Fibroblast of skin of right quadriceps (primary cell): Measurements from ENCODE around the gene PARP14.
"Not testable (repeated sequence)": the region's sequence is repeated elsewhere in the genome, so short reads cannot be mapped to it uniquely, and the experiment has no call there.

Experiments used
- DNase-seq: peaks from one replicate; pipeline ENCODE4 v3.0.0-alpha.2; 2013

Gene PARP14, protein sequence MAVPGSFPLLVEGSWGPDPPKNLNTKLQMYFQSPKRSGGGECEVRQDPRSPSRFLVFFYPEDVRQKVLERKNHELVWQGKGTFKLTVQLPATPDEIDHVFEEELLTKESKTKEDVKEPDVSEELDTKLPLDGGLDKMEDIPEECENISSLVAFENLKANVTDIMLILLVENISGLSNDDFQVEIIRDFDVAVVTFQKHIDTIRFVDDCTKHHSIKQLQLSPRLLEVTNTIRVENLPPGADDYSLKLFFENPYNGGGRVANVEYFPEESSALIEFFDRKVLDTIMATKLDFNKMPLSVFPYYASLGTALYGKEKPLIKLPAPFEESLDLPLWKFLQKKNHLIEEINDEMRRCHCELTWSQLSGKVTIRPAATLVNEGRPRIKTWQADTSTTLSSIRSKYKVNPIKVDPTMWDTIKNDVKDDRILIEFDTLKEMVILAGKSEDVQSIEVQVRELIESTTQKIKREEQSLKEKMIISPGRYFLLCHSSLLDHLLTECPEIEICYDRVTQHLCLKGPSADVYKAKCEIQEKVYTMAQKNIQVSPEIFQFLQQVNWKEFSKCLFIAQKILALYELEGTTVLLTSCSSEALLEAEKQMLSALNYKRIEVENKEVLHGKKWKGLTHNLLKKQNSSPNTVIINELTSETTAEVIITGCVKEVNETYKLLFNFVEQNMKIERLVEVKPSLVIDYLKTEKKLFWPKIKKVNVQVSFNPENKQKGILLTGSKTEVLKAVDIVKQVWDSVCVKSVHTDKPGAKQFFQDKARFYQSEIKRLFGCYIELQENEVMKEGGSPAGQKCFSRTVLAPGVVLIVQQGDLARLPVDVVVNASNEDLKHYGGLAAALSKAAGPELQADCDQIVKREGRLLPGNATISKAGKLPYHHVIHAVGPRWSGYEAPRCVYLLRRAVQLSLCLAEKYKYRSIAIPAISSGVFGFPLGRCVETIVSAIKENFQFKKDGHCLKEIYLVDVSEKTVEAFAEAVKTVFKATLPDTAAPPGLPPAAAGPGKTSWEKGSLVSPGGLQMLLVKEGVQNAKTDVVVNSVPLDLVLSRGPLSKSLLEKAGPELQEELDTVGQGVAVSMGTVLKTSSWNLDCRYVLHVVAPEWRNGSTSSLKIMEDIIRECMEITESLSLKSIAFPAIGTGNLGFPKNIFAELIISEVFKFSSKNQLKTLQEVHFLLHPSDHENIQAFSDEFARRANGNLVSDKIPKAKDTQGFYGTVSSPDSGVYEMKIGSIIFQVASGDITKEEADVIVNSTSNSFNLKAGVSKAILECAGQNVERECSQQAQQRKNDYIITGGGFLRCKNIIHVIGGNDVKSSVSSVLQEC (N-terminal part only)

DNA sequence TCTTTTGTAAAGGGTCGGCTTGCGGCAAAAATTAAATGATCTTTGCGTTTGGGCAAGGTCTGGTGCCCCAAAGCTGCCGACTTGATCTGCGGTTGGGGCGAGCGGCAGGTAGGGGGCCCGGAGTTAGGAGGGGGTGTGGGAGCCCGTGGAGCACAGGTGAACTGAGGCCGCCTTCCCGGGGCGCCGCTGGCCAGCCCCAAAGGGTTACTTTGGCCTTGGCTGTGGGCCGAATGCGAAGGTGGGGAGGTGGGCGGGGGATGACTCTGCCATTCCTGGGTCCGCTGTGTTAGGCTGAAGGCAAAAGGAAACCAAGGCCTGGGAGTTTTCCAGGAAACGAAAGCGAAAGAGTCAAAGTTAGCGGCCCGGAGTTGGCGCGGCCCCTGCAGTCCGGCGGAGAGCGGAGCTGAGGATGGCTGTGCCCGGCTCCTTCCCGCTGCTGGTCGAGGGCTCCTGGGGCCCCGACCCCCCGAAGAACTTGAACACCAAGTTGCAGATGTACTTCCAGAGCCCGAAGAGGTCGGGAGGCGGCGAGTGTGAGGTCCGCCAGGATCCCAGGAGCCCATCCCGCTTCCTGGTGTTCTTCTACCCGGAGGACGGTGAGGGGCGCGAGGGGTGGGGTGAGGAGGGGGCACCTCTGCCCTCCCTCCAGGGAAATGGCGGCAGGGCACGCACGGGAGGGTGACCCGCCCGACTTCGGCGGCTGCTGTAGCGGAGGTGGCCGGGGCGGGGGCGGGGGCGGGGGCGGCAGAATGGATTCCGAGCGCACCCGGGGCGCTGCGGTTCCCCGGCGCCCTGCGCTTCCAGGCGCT lies at the start of gene PARP14:
Gene PARP14 (plus strand): TSS at position 365 of the 809 bp plus-strand sequence. CDS start 45 bp downstream, at position 410.
- peak; percentile 68 for DNase-seq

DNA sequence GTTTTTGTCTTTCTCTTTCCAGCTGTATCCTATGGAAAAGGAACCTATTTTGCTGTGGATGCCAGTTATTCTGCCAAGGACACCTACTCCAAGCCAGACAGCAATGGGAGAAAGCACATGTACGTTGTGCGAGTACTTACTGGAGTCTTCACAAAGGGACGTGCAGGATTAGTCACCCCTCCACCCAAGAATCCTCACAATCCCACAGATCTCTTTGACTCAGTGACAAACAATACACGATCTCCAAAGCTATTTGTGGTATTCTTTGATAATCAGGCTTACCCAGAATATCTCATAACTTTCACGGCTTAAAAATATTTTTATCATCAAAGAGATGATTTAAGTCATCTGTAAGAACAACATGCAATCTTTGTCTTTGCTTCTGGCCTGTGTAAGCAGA lies 44.9 kb upstream of the PARP14 start:
- peak; percentile 52 for DNase-seq

DNA sequence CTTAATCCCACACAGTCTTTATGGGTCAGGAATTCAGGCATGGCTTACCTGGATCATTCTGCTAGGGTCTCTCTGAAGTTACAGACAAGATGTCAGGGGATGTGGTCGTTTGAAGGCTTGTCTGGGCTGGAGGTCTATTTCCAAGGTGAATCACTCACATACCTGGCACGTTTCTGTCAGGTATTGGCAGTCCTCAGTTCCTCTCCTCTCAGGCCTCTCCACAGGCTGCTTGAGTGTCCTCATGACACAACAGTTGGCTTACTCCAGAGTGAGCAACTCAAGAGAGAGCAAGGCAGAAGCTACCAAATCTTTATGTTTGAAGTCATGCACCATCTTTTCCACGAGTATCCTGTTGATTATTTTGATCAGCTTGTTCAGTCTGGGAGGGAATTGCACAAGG lies 43.9 kb upstream of the PARP14 start:
- DNase-seq, result no peak

DNA sequence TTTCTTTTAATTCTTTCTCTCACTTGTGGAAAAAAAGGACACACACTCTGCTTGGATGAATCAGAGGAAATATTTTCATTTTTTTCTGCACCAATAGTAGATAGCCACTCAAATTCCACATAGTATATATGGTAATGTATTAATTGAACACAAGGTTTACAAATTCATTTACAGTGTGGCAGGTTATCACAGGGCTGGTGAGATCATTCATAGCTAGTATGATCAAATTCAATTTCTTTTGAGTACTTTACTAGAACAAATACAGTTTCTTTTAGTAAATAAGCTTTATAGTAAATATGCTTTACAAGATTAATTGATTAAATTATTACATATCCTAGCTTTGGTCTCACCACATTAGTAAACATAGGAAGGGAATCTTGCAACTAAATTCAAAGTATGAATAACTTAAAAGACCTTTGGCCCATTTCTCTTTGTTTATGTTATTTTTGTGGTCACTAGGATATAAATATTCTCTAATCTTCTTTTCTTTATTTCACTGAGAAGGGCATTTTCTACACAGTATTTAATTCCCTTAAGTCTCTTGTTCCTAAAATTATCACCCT lies 40.1 kb upstream of the PARP14 start:
- no peak for DNase-seq

DNA sequence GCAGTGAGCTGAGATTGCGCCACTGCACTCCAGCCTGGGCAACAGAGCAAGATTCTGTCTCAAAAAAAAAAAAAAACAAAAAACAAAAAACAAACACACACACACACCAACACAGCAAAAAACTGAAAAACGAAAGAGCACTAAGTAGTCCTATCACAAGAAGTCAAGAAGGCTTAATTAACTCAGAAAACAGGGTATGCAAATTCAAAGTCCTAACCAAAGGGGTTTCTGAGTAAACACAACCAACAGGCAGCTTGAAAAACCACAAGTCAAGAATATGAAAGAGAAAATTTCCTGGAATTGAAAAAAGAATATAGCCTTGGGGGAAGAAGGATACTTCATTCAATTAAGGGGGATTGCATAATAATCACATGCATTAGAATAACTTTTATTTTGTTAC lies 37.7 kb upstream of the PARP14 start:
- no peak for DNase-seq

DNA sequence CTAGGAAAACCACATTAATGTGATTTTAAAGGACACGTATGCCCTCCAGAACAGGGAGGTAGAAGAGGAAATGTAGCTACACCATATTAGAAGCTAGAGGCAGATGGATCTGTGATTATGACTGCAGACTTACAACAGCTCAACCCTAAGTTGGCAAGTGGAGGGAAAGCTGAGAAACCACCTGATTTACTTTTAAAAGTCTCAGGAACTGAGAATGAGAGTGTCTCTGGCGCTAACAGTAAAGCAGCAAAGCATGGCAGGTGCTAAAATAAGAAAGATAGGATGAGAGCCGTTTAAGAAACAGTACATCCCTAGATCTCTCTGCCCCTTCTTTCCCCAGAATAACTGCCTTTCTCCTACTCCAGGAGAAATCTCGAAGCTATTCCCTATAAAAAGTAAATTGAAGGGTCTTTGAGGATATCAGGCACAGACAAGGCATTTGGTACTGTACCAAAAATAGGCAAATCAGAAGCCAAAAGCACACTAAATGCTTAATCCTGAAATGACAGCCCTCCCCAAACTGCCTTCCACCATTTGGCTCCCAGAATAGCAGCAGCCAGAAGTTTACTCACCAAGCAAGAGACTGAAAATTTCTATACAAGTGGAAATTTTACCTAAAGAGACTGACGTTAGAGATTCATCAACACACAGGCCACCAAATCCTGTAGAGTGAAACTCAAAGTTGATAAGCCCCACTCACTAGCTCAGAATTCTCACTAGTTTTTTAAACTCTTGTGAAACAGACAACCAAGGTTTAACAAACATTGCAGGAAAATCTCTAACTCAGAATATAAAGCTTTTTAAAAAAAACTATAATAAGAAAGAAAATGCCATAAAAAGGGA lies 34.3 kb upstream of the PARP14 start:
- DNase-seq, result no peak

DNA sequence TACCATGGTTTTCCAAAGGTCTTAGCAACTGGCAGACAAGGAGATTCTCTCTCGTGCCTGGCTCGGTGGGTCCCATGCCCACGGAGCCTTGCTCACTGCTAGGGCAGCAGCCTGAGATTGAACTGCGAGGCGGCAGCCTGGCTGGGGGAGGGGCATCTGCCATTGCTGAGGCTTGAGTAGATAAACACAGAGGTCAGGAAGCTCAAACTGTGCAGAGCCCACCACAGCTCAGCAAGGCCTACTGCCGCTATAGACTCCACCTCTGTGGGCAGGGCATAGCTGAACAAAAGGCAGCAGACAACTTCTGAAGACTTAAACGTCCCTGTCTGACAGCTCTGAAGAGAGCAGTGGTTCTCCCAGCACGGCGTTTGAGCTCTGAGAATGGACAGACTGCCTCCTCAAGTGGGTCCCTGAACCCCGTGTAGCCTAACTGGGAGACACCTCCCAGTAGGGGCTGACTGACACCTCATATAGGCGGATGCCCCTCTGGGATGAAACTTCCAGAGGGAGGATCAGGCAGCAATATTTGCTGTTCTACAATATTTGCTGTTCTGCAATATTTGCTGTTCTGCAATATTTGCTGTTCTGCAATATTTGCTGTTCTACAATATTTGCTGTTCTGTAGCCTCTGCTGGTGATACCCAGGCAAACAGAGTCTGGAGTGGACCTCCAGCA lies 29.3 kb upstream of the PARP14 start:
- DNase-seq, result not testable (repeated sequence)

DNA sequence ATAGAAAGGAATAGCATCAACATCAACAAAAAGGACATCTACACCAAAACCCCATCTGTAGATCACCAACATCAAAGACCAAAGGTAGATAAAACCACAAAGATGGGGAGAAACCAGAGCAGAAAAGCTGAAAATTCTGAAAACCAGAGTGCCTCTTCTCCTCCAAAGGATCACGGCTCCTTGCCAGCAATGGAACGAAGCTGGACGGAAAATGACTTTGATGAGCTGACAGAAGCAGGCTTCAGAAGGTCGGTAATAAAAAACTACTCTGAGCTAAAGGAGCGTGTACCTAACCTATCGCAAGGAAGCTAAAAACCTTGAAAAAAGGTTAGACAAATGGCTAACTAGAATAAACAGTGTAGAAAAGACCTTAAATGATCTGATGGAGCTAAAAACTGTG lies 28.7 kb upstream of the PARP14 start:
- not testable (repeated sequence) for DNase-seq

DNA sequence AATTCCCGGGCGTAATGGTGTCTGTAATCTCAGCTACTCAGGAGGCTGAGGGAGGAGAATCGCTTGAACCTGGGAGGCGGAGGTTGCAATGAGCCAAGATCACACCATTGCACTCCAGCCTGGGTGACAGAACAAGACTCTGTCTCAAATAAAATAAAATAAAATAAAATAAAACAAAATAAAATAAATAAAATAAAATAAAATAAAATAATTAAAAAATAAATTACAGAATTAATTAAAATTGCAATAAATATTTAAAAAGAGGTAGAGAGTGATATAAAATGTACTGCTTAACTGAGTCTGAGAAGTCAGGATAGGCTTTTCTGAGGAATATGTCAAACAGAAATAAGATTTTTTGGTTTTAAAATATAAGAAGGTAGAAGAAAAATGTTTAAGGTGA lies 22.3 kb upstream of the PARP14 start:
- DNase-seq, result not testable (repeated sequence)

DNA sequence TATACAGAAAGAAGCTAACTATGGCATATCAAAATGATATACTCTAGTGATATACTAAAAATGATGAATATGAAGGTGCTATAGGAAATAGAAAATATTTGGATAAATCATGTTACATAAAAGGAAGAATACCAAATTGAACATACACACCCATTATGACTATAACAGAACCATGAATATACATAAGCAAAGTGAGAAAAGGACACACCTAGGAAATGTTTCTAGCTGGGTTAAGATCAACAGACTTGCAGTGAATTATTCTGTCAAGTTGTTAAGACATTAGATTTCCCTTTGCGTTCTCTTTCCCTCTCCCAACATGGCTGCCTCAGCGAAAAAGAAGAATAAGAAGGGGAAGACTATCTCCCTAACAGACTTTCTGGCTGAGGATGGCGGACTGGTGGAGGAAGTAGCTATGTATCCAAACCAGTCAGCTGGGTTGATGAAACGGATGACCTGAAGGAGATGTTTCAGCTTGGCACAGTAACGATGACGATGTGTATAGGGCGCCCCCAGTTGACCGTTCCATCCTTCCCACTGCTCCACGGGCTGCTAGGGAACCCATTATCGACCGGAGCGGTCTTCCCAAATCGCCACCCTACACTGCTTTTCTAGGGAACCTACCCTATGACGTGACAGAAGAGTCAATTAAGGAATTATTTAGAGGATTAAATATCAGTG lies 20.2 kb upstream of the PARP14 start:
- no peak for DNase-seq

DNA sequence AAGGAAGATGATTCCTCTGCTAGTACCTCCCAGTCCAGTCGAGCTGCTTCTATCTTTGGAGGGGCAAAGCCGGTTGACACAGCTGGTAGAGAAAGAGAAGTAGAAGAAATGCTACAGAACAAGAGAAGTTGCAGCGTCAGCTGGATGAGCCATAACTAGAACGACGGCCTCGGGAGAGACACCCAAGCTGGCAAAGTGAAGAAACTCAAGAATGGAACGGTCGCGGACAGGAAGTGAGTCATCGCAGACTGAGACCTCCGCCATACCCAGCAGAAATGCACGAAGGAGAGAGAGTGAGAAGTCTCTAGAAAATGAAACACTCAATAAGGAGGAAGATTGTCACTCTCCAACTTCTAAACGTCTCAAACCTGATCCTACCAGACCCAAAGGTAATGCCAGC lies 19.0 kb upstream of the PARP14 start:
- DNase-seq, result no peak

DNA sequence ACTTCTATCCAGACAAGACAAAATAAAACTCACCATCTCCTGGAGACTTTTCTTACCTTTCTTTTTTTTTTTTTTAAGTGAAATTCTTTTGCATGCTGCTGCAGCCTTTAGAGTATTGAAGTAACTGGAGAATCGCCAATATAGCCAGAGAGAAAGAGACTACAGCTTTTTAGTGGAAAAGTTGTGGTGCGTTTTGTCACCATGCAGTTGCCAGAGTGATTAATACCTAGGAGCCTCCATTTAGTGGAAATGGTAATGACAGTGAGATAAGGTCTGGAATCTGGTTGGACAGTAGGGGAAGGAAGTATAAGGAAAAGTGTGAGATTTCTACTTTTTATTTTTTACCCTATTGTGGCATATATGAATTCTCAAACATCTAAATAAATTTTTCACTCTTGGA lies 18.1 kb upstream of the PARP14 start:
- DNase-seq, result no peak

DNA sequence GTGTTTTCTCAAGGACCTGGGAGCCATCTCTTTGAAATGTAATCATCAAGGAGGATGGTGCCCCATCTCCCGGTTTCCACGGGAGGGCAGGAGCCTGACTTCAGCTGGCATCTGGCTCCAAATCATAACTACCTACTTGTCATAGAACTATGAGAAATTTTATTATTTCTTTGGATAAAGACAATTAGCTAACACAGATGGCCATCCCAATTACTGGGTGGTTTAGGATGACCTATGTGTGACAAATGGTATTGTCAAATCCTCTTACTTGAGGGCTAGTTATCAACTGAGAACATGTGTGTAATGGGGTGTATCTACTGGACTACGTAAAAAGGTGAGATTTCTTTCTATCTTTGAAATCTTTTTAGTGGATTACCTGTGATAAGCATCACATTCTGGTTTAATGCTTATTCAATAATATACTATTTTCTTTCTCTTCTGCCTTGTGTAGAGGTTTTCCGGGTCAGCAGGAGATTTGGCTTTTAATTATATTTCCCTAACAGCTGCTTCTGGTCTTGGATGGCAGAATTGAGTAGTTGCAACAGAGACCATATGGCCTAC lies 15.3 kb upstream of the PARP14 start:
- no peak for DNase-seq

DNA sequence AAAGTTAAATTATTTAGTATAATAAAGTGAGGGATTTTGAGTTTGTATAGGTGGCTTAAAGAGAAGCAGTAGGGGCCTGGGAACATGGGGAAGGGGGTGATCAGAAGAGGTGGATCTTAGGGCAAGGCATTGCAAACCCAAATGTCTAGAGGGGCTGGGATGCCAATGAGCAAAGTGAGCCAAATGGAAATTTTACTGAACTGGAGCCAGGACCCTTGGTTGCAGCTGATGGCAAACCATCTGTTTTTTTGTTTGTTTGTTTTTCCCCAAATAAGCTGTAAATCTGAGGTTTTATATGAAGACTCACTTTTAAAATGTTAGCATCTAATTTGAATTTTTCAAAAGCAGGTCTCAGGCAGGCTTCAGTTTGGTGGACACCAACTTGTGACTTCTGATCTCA lies 14.8 kb upstream of the PARP14 start:
- no peak for DNase-seq

DNA sequence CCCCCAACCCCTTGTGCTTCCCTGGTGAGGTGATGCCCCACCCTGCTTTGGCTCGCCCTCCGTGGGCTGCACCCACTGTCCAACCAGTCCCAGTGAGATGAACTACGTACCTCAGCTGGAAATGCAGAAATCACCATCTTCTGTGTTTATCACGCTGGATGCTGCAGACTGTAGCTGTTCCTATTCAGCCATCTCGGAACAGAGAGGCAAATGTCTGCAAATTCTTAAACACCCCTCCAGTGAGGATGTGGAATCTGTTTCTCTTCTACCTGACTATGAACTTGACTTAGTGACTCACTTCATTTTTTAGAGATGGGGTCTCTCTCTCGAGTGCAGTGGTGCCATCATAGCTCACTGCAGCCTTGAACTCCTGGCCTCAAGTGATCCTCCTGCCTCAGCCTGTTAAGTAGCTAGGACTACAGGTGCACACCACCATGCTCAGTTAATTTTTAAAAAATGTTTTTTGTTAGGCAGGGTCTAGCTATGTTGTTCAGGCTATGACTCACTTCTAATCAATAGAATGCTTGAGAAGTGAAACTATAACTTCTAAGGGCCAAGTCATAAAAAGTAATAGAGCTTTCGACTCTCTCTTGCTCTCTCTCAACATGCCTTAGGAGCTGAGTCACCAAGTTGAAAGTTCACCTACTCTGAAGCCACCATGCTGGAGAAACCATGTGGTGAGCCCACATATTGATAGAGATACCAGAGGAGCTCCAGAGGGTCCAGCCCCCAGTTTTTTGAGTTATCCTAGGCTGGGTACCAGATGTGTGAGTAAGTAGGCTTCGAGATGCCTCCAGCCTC lies 11.5 kb upstream of the PARP14 start:
- DNase-seq, result peak; percentile 86

DNA sequence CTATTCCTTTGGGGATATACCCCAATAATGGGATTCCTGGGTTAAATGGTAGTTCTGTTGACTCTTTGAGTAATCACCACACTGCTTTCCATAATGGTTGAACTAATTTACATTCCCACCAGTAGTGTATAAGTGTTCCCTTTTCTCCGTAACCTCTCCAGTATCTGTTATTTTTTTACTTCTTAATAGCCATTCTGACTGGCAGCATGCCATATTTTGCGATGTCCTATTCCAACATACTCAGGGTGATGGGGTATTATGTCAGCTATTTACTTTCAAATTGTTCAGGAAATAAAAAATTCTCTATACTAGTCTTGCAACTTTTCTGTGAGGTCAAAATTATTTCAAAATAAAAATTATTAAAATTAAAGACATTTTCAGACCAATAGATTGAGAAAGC lies 9.1 kb upstream of the PARP14 start:
- DNase-seq, result no peak

DNA sequence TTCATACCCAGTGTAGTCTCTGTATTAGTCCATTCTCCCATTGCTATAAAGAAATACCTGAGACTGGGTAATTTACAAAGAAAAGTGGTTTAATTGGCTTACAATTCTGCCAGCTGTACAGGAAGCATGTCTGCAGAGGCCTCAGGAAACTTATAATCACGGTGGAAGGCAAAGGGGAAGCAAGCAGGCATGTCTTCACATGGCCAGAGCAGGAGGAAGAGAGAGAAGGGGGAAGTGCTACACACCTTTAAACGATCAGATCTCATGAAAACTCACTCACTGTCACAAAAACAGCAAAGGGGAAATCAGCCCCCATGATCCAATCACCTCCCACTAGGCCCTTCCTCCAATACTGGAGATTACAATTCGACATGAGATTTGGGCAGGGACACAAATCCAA lies 6.3 kb upstream of the PARP14 start:
- no peak for DNase-seq

DNA sequence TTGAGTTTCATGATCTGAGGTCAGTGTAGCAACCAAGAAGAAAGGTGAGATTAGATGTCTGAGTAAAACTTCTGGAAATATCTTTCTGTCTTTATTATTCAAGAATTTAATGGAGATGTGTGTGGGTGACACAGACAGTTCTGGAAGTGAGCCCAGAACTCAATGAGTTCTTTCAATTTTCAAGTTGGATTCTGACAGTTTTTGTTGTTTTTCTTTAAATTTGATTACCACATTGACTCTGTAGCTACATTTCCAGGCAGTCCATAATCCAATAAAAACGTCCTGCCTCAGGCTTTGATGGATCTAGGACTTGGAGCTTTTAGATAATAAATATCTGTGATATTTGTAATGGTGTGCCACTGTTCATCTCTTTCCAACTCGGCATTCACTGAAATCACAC lies 3.9 kb upstream of the PARP14 start:
- peak; percentile 36 for DNase-seq
